Measurements from ENCODE around the gene ZNF865.

ZNF865 gene

GRCh38 chr19:55590109-55590508 is 15.3 kb upstream of the ZNF865 start:
- Histone ChIP-seq H3K9me3 (ENCODE audit: insufficient read depth, low read length, severe bottlenecking) (no peaks in the 10 kb centered on the region), H2AFZ (ENCODE audit: low read depth, low read length) (no peak overlapping the region), H3K9ac (ENCODE audit: low read depth, low read length) (no peak overlapping the region), H3K4me2 (ENCODE audit: insufficient read depth, low read length) (no peak overlapping the region), H3K79me2 (ENCODE audit: insufficient read depth, low read length) (no peaks in the 10 kb centered on the region), H3K27me3 (ENCODE audit: insufficient read depth, low read length, poor library complexity) (no peaks in the 10 kb centered on the region), H3K4me3 (ENCODE audit: low read depth in 1 of 2, low read length in 2 of 2) (no peak overlapping the region), H3K4me1 (ENCODE audit: insufficient read depth, low read length) (peaks cover 34% of the 10 kb centered on the region), H3K36me3 (ENCODE audit: insufficient read depth, low read length) (peaks cover 17% of the 10 kb centered on the region), H3K27ac (ENCODE audit: low read length) (no peak overlapping the region), H4K20me1 (ENCODE audit: insufficient read depth, low read length) (no peaks in the 10 kb centered on the region)
- ATAC-seq (ENCODE audit: insufficient read depth, low read depth): no peak
- no peak for TF ChIP-seq EZH2 (IDR thresholded peaks at IDR 0.05; ENCODE audit: borderline replicate concordance, low read depth, low read length, severe bottlenecking)
- no peak for DNase-seq

GRCh38 chr19:55590617-55591016 is 14.8 kb upstream of the ZNF865 start:
- no peaks in the 10 kb centered on the region for H4K20me1 ChIP-seq (ENCODE audit: insufficient read depth, low read length)
- DNase-seq: peak; percentile 35
- H2AFZ ChIP-seq (ENCODE audit: low read depth, low read length): no peak overlapping the region
- H3K4me3 ChIP-seq (ENCODE audit: low read depth in 1 of 2, low read length in 2 of 2): no peak overlapping the region
- H3K36me3 ChIP-seq (ENCODE audit: insufficient read depth, low read length): peaks cover 22% of the 10 kb centered on the region
- H3K9me3 ChIP-seq (ENCODE audit: insufficient read depth, low read length, severe bottlenecking): no peaks in the 10 kb centered on the region
- H3K4me2 ChIP-seq (ENCODE audit: insufficient read depth, low read length): no peak overlapping the region
- H3K4me1 ChIP-seq (ENCODE audit: insufficient read depth, low read length): peaks cover 29% of the 10 kb centered on the region
- H3K27ac ChIP-seq (ENCODE audit: low read length): no peak overlapping the region
- H3K27me3 ChIP-seq (ENCODE audit: insufficient read depth, low read length, poor library complexity): no peaks in the 10 kb centered on the region
- ATAC-seq (ENCODE audit: insufficient read depth, low read depth): no peak
- no peaks in the 10 kb centered on the region for H3K79me2 ChIP-seq (ENCODE audit: insufficient read depth, low read length)
- H3K9ac ChIP-seq (ENCODE audit: low read depth, low read length): no peak overlapping the region
- TF ChIP-seq, protein P1, sequence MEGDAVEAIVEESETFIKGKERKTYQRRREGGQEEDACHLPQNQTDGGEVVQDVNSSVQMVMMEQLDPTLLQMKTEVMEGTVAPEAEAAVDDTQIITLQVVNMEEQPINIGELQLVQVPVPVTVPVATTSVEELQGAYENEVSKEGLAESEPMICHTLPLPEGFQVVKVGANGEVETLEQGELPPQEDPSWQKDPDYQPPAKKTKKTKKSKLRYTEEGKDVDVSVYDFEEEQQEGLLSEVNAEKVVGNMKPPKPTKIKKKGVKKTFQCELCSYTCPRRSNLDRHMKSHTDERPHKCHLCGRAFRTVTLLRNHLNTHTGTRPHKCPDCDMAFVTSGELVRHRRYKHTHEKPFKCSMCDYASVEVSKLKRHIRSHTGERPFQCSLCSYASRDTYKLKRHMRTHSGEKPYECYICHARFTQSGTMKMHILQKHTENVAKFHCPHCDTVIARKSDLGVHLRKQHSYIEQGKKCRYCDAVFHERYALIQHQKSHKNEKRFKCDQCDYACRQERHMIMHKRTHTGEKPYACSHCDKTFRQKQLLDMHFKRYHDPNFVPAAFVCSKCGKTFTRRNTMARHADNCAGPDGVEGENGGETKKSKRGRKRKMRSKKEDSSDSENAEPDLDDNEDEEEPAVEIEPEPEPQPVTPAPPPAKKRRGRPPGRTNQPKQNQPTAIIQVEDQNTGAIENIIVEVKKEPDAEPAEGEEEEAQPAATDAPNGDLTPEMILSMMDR (IDR thresholded peaks at IDR 0.05; ENCODE audit: borderline replicate concordance, extremely low read depth, low read length, poor library complexity, severe bottlenecking): no peak
- no peak for TF ChIP-seq EZH2 (IDR thresholded peaks at IDR 0.05; ENCODE audit: borderline replicate concordance, low read depth, low read length, severe bottlenecking)

GRCh38 chr19:55591555-55591954 is 13.9 kb upstream of the ZNF865 start:
- no peak overlapping the region for H2AFZ ChIP-seq (ENCODE audit: low read depth, low read length)

GRCh38 chr19:55592391-55593090 is 12.9 kb upstream of the ZNF865 start:
- no peak overlapping the region for H3K4me3 ChIP-seq (ENCODE audit: low read depth in 1 of 2, low read length in 2 of 2)

More at GRCh38 chr19:55591555-55591954, 13.9 kb upstream of the ZNF865 start:
- Histone ChIP-seq H3K27me3 (ENCODE audit: insufficient read depth, low read length, poor library complexity) (no peaks in the 10 kb centered on the region), H3K79me2 (ENCODE audit: insufficient read depth, low read length) (no peaks in the 10 kb centered on the region), H3K9me3 (ENCODE audit: insufficient read depth, low read length, severe bottlenecking) (no peaks in the 10 kb centered on the region), H3K4me3 (ENCODE audit: low read depth in 1 of 2, low read length in 2 of 2) (no peak overlapping the region), H3K36me3 (ENCODE audit: insufficient read depth, low read length) (peaks cover 32% of the 10 kb centered on the region), H4K20me1 (ENCODE audit: insufficient read depth, low read length) (no peaks in the 10 kb centered on the region), H3K4me1 (ENCODE audit: insufficient read depth, low read length) (peaks cover 19% of the 10 kb centered on the region), H3K27ac (ENCODE audit: low read length) (no peak overlapping the region), H3K4me2 (ENCODE audit: insufficient read depth, low read length) (no peak overlapping the region), H3K9ac (ENCODE audit: low read depth, low read length) (no peak overlapping the region)
- DNase-seq: no peak
- ATAC-seq (ENCODE audit: insufficient read depth, low read depth): no peak
- TF ChIP-seq EZH2 (IDR thresholded peaks at IDR 0.05; ENCODE audit: borderline replicate concordance, low read depth, low read length, severe bottlenecking): no peak
- TF ChIP-seq, protein P1 (IDR thresholded peaks at IDR 0.05; ENCODE audit: borderline replicate concordance, extremely low read depth, low read length, poor library complexity, severe bottlenecking): no peak

More at GRCh38 chr19:55592391-55593090, 12.9 kb upstream of the ZNF865 start:
- H3K9me3 ChIP-seq (ENCODE audit: insufficient read depth, low read length, severe bottlenecking): no peaks in the 10 kb centered on the region
- H3K27me3 ChIP-seq (ENCODE audit: insufficient read depth, low read length, poor library complexity): no peaks in the 10 kb centered on the region
- H3K4me1 ChIP-seq (ENCODE audit: insufficient read depth, low read length): peaks cover 9% of the 10 kb centered on the region
- H3K27ac ChIP-seq (ENCODE audit: low read length): no peak overlapping the region
- H2AFZ ChIP-seq (ENCODE audit: low read depth, low read length): no peak overlapping the region
- H4K20me1 ChIP-seq (ENCODE audit: insufficient read depth, low read length): no peaks in the 10 kb centered on the region
- H3K4me2 ChIP-seq (ENCODE audit: insufficient read depth, low read length): no peak overlapping the region
- TF ChIP-seq, protein P1 (IDR thresholded peaks at IDR 0.05; ENCODE audit: borderline replicate concordance, extremely low read depth, low read length, poor library complexity, severe bottlenecking): no peak
- TF ChIP-seq EZH2 (IDR thresholded peaks at IDR 0.05; ENCODE audit: borderline replicate concordance, low read depth, low read length, severe bottlenecking): no peak
- H3K79me2 ChIP-seq (ENCODE audit: insufficient read depth, low read length): 0 out of 2 replicates have a peak, but pooled peaks cover under 1% of the 10 kb centered on the region
- ATAC-seq (ENCODE audit: insufficient read depth, low read depth) (no peak), DNase-seq (no peak)
- peaks cover 40% of the 10 kb centered on the region for H3K36me3 ChIP-seq (ENCODE audit: insufficient read depth, low read length)
- no peak overlapping the region for H3K9ac ChIP-seq (ENCODE audit: low read depth, low read length)
